ENCODE measurements around the gene PPP6R2.

- TF ChIP-seq POLR2AphosphoS5 (IDR thresholded peaks at IDR 0.05; ENCODE audit: low read depth, low read length) (no peak), YY1 (IDR thresholded peaks at IDR 0.05; ENCODE audit: extremely low read depth, insufficient replicate concordance, low read depth, low read length) (no peak), CTCF (IDR thresholded peaks at IDR 0.05 in 2 of 3, conservative IDR thresholded peaks at IDR 0.05 in 1 of 3; ENCODE audit: borderline replicate concordance in 1 of 3, insufficient read depth in 1 of 3, low read depth in 2 of 3, low read length in 2 of 3) (no peak), ZNF274 (IDR thresholded peaks at IDR 0.05; ENCODE audit: low read depth, low read length) (no peak), SP1 (IDR thresholded peaks at IDR 0.05; ENCODE audit: low read depth) (no peak), TCF7L2 (IDR thresholded peaks at IDR 0.05; ENCODE audit: borderline replicate concordance, extremely low read depth, insufficient read depth, insufficient read length) (no peak), ZBTB33 (IDR thresholded peaks at IDR 0.05; ENCODE audit: extremely low read depth, insufficient replicate concordance, low read length) (no peak), ZFX (IDR thresholded peaks at IDR 0.05) (no peak), JUND (IDR thresholded peaks at IDR 0.05) (no peak), POLR2A (IDR thresholded peaks at IDR 0.05; ENCODE audit: borderline replicate concordance, extremely low read depth, insufficient read depth, insufficient read length) (no peak), CEBPB (IDR thresholded peaks at IDR 0.05; ENCODE audit: low read depth) (no peak), SRF (IDR thresholded peaks at IDR 0.05; ENCODE audit: low read depth) (no peak)
Observed at GRCh38 chr22:50454556-50455075, 111.5 kb downstream of the PPP6R2 start.
